Stimulated activated CD8-positive, alpha-beta memory T cell treated with anti-CD3 and anti-CD28 coated beads, Interleukin-4, amount 100 ng/mL, for 48 hours (primary cell): Measurements from ENCODE around the gene HDAC5.
"Not testable (repeated sequence)": the region's sequence is repeated elsewhere in the genome, so short reads cannot be mapped to it uniquely, and the experiment has no call there.

Source experiments
- DNase-seq: peaks from one replicate; pipeline ENCODE4 v3.0.0-alpha.2; 2020

HDAC5 gene

GRCh38 chr17:44066204-44066930, 57.1 kb downstream of the HDAC5 start, which contains the start of gene LSM12:
LSM12 (minus strand) TSS chr17:44066671; CDS start chr17:44066587, 84 bp downstream.
- peak; percentile 95 for DNase-seq

DNA sequence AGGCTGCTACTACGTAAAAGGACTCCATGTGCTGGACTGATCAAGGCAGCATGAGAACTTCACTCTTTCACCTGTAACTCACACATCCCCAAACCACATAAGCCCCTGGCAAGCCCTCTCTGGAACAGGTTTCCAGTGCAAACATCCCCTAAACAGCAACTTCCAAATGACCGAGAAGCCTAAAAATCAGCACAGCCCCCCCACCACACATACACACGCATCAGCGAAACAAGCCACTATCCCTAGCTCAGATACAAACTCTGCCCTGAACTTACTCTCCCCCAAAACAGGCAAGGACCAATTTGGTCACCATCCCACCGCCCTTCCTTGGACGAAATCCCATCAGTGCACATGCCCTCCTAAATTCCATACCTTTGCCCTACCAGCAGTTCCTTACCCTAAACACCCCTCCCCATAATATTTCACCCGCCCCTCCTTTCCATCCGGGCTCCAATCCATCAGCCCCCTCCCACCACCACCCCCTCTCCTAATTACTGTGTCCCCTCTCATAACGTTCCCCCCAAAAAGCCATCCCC, 57.7 kb downstream of the HDAC5 start:
- peak; percentile 40 for DNase-seq

DNA sequence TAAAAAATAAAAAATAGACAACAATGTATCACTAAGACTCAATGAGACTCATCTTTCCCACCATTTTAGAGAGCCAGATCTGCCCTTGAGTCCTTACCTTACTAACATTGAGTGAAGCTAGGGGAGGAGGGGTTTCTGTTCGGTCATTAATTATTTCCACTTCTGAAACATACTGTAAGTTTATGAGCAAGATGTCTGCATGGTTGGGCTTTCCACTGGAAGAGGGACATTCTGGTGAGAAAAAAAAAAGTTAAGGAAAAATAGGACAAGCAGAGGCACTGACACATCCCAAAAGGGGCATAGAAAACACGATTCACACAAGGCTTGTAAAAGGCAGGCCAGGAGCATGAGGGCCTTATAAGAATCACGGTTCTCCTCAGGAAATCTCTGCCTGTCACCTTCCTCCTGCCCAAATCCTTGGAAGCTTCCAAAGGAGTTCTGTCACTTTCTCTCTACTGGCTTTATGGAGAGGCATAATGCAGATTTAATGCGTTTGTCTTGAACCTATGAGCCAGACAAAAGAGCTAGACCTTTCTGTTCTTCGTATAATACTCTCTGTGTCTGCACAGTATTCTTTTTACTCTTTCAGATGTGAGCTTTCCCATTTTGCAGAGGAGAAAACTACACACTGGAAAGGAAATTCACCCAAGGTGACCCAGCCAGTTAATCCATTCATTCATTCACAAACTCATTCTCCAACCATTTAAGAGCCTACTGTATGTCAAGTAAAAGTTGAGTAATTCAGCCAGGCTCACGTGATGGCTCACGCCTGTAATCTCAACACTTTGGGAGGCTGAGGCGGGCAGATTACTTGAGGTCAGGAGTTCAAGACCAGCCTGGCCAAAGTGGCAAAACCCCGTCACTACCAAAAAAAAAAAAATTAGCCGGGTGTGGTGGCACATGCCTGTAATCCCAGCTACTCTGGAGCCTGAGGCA, 59.5 kb downstream of the HDAC5 start:
- DNase-seq = no peak

DNA sequence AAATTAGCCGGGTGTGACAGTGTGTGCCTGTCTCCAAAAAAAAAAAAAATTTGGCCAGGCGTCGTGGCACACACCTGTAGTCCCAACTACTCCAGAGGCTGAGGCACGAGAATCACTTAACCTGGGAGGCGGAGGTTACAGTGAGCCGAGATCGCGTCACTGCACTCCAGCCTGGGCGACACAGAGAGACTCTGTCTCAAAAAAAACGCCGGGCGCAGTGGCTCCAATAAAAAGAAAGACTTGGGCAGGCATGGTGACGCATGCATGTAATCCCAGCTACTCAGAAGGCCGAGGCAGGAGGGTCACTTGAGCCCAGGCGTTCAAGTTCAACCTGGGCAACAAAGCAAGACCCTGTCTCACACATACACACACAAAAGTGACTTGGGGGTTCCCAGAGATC, 60.6 kb downstream of the HDAC5 start:
- DNase-seq = no peak

GRCh38 chr17:44061446-44061845, 62.0 kb downstream of the HDAC5 start:
- DNase-seq = no peak

GRCh38 chr17:44059101-44059892, 64.1 kb downstream of the HDAC5 start:
- DNase-seq = no peak

- DNase-seq = no peak
These were observed 70.1 kb downstream of the HDAC5 start for GRCh38 chr17:44053125-44053872.

DNA sequence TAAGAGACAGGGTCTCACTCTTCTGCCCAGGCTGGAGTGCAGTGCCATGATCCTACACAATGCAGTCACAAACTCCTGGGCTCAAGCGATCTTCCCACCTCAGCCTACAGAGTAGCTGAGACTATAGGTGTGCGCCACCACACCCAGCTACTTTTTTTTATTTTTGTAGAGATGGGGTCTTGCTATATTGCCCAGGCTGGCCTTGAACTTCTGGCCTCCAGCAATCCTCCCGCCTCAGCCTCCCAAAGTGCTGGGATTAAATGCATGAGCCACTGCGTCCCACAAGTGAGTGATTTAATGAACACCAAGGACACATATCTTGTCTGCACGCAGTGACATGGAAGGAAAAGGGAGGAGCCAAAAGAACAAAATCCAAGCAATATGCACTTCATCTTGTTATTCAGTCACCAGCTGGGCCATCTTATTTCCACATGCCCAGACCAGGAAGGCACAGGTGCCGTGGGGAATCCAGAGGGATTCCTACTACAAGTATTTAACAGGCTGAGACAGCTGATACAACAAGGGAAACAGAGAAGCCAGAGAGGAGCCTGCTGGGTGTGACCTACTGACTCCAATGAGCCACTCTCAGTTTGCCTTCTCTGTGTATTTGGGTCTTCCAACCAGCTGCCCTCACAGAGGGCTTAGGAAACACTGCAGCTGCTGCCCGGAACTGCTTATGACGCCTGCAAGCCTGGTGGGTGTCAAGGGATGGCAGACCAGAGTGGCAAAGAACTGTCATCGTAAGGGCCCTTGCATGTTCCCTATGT, 74.0 kb downstream of the HDAC5 start:
- no peak for DNase-seq

DNA sequence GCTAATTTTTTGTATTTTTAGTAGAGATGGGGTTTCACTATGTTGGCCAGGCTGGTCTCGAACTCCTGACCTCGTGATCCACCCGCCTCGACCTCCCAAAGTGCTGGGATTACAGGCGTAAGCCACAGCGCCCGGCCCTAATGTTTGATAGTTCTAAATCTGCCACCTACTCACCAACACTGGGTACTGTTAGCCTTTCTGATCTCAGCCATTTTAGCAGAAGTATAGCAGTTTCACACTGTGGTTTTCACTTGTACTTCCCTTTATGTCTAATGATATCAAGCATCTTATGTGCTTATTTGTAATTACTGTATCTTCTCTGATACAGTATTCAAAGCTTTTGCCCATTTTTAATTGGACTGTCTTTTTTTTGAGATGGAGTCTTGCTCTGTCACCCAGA, 76.5 kb downstream of the HDAC5 start:
- DNase-seq = not testable (repeated sequence)

DNA sequence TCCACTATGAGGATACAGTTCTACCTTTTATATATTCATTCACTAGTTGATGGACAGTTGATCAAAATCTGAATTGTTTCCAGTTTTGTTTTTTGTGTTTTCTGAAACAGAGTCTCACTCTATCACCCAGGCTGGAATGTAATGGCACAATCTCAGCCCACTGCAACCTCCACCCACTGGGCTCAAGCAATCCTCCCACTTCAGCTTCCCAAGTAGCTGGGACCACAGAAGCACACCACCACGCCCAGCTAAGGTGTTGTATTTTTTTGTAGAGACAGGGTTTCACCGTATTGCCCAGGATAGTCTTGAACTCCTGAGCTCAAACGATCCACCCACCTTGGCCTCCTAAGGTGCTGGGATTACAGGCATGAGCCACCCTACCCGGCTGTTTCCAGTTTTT, 78.0 kb downstream of the HDAC5 start:
- no peak for DNase-seq

DNA sequence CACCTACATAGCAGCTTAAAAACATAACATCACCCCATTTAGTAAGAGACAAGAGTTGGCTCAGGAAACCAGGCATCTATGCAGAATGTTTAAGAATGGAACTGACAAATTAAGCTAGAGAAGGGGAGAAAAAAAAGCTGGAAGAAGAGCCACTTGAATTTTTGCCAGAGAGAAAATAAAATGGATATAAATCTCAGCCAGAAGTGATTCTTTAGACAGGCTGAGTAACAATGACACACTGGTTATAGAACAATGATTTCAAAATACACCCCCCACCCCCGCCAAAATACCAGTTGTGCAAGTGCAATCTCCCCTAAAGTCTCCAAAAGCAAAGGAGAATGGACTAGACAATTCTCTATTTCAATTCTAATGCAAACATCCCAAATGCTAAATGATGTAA, 79.4 kb downstream of the HDAC5 start:
- DNase-seq = no peak

DNA sequence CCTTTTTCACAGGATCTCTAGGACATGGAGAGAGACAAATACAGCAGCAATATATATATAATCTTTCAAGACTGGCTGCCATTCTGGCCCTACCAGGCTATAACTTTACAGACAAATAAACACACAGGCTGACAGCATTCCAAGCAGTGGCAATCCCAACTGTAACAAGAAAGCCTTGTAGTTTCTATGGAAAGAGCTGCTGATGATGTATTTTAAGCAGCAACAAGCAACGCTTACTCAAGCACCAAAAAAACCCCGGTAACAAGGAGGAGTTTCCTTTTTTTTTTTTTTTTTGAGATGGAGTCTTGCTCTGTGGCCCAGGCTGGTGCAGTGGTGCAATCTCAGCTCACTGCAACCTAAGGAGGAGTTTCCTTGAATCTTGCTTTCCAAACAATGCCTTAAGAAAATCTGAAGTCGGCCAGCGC, 80.2 kb downstream of the HDAC5 start:
- DNase-seq = no peak

DNA sequence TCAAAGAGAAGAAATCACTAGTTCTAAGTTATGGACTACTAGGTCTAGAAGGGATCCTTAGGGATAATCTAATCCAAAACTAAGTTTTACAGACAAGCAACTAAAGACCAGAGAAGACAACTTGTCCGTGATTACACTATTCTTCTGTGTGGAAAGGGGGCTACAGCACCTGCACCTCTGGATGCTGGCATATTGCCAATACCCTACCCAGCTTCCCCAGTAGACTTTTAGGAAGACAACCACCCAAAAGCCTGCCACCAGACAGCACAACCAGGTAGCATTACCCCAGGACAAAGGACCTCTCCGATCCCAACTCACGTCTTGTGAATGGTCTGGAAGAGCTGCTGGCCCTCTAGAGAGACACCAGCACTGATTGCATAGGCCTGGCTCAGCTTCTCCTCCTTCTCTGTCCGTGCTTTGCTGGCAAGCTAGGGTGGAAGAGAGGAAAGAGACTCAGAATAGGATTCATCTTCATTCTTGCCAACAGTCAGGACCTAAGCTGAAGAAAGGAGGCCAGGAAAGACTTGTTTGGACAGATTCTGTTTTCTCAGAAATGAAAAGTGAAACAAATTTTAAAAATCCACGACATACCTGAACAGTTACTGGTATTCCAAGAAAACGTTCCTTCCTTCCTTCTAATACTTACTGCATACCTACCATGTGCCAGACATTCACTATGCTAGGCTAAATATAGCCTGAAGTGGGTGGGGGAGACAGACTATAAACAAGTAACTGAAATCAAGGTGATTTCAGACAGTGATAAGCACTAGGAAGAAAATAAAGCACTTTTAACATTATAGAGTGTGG, 83.4 kb downstream of the HDAC5 start:
- DNase-seq = no peak

- DNase-seq = no peak
These were observed 84.8 kb downstream of the HDAC5 start for GRCh38 chr17:44038604-44039011.

DNA sequence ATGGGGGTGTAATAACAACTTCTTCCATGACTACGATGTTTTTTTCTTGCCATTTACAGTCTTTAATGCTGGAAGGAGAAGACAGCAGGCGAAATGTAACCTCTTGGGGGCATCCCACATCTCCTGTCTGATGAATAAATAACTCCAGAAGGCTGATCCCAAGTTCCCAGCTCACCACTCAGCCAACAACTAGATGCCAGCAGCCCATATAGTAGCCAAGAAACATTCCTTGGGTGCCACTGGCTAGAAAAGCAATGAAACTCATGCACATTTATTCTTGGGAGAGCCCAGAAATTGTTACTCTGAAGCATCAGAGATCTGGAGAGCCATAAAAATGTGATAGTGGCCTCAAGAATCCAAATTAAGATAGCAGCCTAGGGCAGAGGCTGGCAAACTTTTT, 86.0 kb downstream of the HDAC5 start:
- DNase-seq = no peak

- not testable (repeated sequence) for DNase-seq
These were observed 88.8 kb downstream of the HDAC5 start for GRCh38 chr17:44034688-44035087.

GRCh38 chr17:44033861-44034408, 89.5 kb downstream of the HDAC5 start:
- no peak for DNase-seq

DNA sequence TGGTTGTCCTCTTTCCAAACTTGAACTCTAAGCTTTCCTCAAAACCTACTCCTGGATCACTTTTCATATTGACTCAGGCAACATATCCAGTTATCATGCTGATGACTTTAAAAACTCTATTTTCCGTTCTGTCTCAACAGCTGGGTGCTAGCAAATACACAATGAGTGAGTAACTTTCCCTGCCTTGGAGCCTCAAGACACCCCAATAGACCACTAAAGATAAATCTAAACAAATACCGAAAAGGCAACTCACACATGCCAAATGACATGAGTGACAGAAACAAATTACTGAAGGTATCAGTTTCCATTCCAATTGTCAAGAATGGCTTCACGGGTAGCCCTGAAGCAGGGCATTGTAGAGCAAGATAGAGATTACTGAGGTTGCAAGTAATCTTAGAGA, 93.0 kb downstream of the HDAC5 start:
- DNase-seq = no peak

DNA sequence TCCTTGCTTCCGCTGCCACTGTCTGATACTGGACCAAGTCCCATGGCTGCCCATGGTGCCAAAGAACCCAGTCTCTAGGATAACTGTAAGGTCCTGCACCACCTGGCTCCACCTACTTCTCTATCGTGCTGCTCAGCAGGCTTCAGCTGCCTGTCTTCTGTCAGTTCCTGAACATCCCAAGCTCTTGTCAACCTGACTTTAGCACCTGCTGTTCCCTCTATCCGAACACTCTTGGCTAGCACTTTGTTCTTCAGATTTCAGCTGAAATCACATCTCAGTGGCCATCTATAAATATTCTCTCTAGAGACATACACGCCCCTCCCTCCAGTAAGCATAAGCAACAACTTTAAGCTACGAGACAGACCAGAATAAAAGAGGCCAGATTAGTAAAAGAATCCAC, 93.7 kb downstream of the HDAC5 start:
- no peak for DNase-seq
